CD4-positive, alpha-beta T cell treated with Interleukin-15 for 1 hour (primary cell): ENCODE results near the gene TMEM151A.

ENCODE experiments used
- DNase-seq: peaks from one replicate; pipeline ENCODE4 v3.0.0-alpha.2; 2020

Gene TMEM151A

GRCh38 chr11:66338276-66339161, 46.8 kb downstream of the TMEM151A start:
- no peak for DNase-seq

DNA sequence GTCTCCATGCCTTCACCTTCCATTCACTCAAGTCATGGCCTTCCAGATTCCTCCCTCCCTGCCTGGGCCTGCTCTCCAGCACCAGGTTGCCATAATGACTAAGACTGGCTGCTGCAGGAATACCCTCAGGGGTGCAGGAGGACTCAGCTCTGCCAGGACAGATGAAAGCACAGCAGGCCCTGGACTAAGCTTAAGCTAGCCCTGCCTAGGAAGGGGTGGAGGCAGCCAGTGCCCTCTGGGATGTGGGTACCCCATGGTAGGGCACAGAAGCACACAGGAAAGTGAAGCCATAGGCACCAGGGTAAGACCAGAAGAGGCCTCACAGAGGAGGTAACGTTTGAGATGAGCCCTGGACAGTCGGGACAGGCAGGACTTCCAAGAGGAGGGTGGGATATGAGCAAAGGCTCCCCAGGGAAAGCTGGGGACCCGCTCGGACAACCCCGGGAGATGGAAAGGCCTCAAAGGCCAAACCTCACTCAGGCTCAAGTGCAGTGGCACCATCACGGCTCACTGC, 47.5 kb downstream of the TMEM151A start:
- DNase-seq, result no peak

DNA sequence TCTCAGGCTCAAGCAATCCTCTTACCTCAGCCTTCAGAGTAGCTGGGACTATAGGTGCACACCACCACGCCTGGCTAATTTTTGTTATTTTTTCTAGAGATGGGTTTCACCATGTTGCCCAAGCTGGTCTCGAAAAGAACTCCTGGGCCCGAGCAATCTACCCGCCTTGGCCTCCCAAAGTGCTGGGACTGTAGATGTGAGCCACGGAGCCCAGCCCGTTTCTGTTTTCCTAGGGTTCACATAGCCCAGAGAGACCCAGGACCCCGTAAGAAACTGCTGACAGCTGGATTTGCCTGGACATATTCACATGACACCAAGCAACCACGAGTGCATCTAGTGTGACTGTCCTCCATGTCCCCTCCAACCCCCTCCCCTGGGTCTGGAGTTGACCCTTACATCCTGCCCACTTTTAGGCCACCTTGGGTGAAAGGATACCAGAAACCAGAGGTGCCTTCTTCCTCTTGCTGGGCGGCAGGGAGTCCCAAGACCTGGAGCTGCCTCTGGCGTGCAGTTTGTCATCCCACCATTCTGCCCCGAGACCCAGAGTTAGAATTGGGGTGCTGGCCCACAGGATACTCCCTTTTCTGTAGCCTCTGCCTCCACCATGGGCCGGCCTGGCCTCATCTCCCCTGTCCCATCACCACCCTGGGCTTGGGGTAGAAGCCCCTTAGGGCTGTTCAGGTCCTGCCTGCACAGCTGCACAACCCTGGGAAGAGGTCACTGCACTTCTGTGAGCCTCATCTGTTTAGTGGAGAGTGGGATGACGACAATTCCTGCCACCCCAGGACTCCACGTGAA, 48.2 kb downstream of the TMEM151A start:
- no peak for DNase-seq

DNA sequence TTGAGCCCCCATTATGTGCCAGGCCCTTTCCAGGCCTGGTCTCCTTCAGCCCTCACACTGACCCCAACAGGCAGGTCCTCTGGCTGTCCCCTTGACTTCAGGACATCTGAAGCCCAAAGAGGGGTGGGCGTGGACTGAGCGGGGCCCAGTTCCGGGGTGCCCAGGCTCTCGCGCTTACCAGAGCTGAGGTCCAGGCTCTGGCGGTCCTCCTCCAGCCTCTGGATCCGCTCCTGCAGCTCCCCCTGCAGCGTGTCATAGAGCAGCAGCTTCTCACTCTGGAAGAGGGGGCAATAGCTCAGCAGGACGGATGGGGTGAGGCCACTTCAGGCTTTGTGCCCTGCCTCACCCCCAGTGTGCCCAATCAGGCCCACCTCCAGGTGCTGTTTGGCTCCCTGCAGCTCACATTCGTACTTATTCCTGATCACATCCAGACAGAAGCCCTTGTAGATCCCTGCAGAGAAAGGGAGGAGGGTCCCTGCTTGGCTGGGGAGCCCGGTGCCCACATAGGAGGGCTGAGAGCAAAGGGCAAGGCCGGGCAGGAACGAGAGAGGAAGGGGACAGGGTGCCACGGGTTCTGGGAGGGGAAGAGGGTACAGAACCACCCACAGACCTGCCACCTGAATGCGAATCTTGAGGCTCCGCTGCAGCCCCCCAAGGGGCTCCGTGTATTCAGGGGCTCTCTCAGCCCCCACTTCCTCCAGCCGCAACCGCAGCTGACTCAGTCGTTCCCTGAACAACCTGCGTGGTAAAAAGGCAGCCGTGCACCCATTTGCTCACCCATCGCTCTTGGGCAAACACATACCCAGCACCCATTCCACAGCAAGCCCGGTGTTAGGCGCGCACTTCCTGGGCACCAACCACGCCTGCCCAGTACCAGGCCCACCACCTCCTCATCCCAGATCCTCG, 49.2 kb downstream of the TMEM151A start:
- no peak for DNase-seq

GRCh38 chr11:66341502-66342126, 49.9 kb downstream of the TMEM151A start:
- DNase-seq, result no peak

- DNase-seq, result no peak
Observed at GRCh38 chr11:66343176-66343575, 51.5 kb downstream of the TMEM151A start.

GRCh38 chr11:66344550-66345315, 53.0 kb downstream of the TMEM151A start, which contains the start of gene BRMS1:
Gene BRMS1 (minus strand): TSS chr11:66345104. CDS start chr11:66342234, 2,870 bp downstream.
- DNase-seq, result peak; percentile 96

GRCh38 chr11:66345316-66345649, 53.6 kb downstream of the TMEM151A start:
- DNase-seq, result no peak
